ENCODE measurements around the gene UBR2.

UBR2 gene

GRCh38 chr6:42707595-42707994 is 143.8 kb downstream of the UBR2 start:
- no peak for TF ChIP-seq FOXM1 (IDR thresholded peaks at IDR 0.05; ENCODE audit: borderline replicate concordance, low read depth)
- TF ChIP-seq YY1 (IDR thresholded peaks at IDR 0.05; ENCODE audit: low read depth): no peak
- no peak for TF ChIP-seq TAF1 (IDR thresholded peaks at IDR 0.05; ENCODE audit: low read depth)
- no peak for TF ChIP-seq ZBTB7A (IDR thresholded peaks at IDR 0.05; ENCODE audit: low read depth)
- TF ChIP-seq TEAD4 (IDR thresholded peaks at IDR 0.05): no peak
- TF ChIP-seq TCF12 (IDR thresholded peaks at IDR 0.05; ENCODE audit: low read depth): no peak
- TF ChIP-seq MAX (IDR thresholded peaks at IDR 0.05): no peak
- no peak for TF ChIP-seq RAD21 (IDR thresholded peaks at IDR 0.05; ENCODE audit: low read depth)
- TF ChIP-seq CEBPB (IDR thresholded peaks at IDR 0.05): no peak
- TF ChIP-seq EGR1 (IDR thresholded peaks at IDR 0.05): no peak
- TF ChIP-seq REST (IDR thresholded peaks at IDR 0.05; ENCODE audit: low read depth): no peak

- TF ChIP-seq ZBTB7A (IDR thresholded peaks at IDR 0.05; ENCODE audit: low read depth): no peak
- TF ChIP-seq CEBPB (IDR thresholded peaks at IDR 0.05): no peak
These were observed 144.3 kb downstream of the UBR2 start for GRCh38 chr6:42708096-42708495.

GRCh38 chr6:42709871-42710270 is 146.0 kb downstream of the UBR2 start:
- TF ChIP-seq MAX (IDR thresholded peaks at IDR 0.05) (no peak), TAF1 (IDR thresholded peaks at IDR 0.05; ENCODE audit: low read depth) (no peak)

GRCh38 chr6:42710316-42710715 is 146.5 kb downstream of the UBR2 start:
- TF ChIP-seq FOXM1 (IDR thresholded peaks at IDR 0.05; ENCODE audit: borderline replicate concordance, low read depth): no peak
- no peak for TF ChIP-seq MAX (IDR thresholded peaks at IDR 0.05)
- no peak for TF ChIP-seq TCF12 (IDR thresholded peaks at IDR 0.05; ENCODE audit: low read depth)
- TF ChIP-seq CEBPB (IDR thresholded peaks at IDR 0.05): no peak
- no peak for TF ChIP-seq TAF1 (IDR thresholded peaks at IDR 0.05; ENCODE audit: low read depth)
- no peak for TF ChIP-seq TEAD4 (IDR thresholded peaks at IDR 0.05)
- TF ChIP-seq USF1 (IDR thresholded peaks at IDR 0.05): no peak
- TF ChIP-seq RAD21 (IDR thresholded peaks at IDR 0.05; ENCODE audit: low read depth): no peak
- TF ChIP-seq NFIC (IDR thresholded peaks at IDR 0.05): no peak

- TF ChIP-seq CEBPB (IDR thresholded peaks at IDR 0.05) (no peak), MAX (IDR thresholded peaks at IDR 0.05) (no peak), ZBTB7A (IDR thresholded peaks at IDR 0.05; ENCODE audit: low read depth) (no peak), FOXM1 (IDR thresholded peaks at IDR 0.05; ENCODE audit: borderline replicate concordance, low read depth) (no peak), NFIC (IDR thresholded peaks at IDR 0.05) (no peak), REST (IDR thresholded peaks at IDR 0.05; ENCODE audit: low read depth) (no peak), CREB1 (IDR thresholded peaks at IDR 0.05; ENCODE audit: low read depth) (no peak), EP300 (IDR thresholded peaks at IDR 0.05; ENCODE audit: borderline replicate concordance) (no peak), TEAD4 (IDR thresholded peaks at IDR 0.05) (no peak), USF1 (IDR thresholded peaks at IDR 0.05) (no peak), YY1 (IDR thresholded peaks at IDR 0.05; ENCODE audit: low read depth) (no peak), TAF1 (IDR thresholded peaks at IDR 0.05; ENCODE audit: low read depth) (no peak), RAD21 (IDR thresholded peaks at IDR 0.05; ENCODE audit: low read depth) (no peak), TCF12 (IDR thresholded peaks at IDR 0.05; ENCODE audit: low read depth) (no peak), EGR1 (IDR thresholded peaks at IDR 0.05) (no peak)
These were observed 148.1 kb downstream of the UBR2 start for GRCh38 chr6:42711930-42712329.

- TF ChIP-seq TAF1 (IDR thresholded peaks at IDR 0.05; ENCODE audit: low read depth) (no peak), FOXM1 (IDR thresholded peaks at IDR 0.05; ENCODE audit: borderline replicate concordance, low read depth) (no peak), ZBTB7A (IDR thresholded peaks at IDR 0.05; ENCODE audit: low read depth) (no peak), NFIC (IDR thresholded peaks at IDR 0.05) (no peak), EP300 (IDR thresholded peaks at IDR 0.05; ENCODE audit: borderline replicate concordance) (no peak), CEBPB (IDR thresholded peaks at IDR 0.05) (no peak), EGR1 (IDR thresholded peaks at IDR 0.05) (no peak), REST (IDR thresholded peaks at IDR 0.05; ENCODE audit: low read depth) (no peak), YY1 (IDR thresholded peaks at IDR 0.05; ENCODE audit: low read depth) (no peak), TCF12 (IDR thresholded peaks at IDR 0.05; ENCODE audit: low read depth) (no peak)
These were observed 150.4 kb downstream of the UBR2 start for GRCh38 chr6:42714098-42714761.
